Caki2 (cell line): ENCODE data around the gene RBM20. TPM values are rescaled to one million over a fixed set of nuclear protein-coding genes. Genes with fewer than 3 reads are reported as not detected.
A peak's percentile ranks its signal among the peaks of the same experiment; 100 is the strongest.

Experiments
- DNase-seq: peaks from one replicate; pipeline ENCODE4 v3.0.0-alpha.2; 2015; ENCODE audit warnings: low read depth
- in situ Hi-C: cut with HindIII; loops from 2 replicates; pipeline ENCODE4 v1.10.0; 2016; ENCODE audit warnings: low sequenced_read_pairs, low pct_unique_long_range_greater_than_20kb, mixed read lengths
- total RNA-seq: library from RNA; depleted of rRNA; stranded (reverse); fragments of >200 nt; shearing (Covaris generic); gene quantifications from 2 replicates; pipeline ENCODE4 v1.2.3, GENCODE V29; 2014; ENCODE audit warnings: low replicate concordance

RBM20 gene
- total RNA-seq, 1 experiment from 2014 or later, result 7.7 TPM

- in situ Hi-C loops, result no loop called here
- DNase-seq, result no peak
Observed at GRCh38 chr10:110744782-110745181, 100.6 kb downstream of the RBM20 start.

- in situ Hi-C loops, result no loop called here
- no peak for DNase-seq
Observed at GRCh38 chr10:110746254-110746826, 102.2 kb downstream of the RBM20 start.

- no peak for DNase-seq
- in situ Hi-C loops, result no loop called here
Observed at GRCh38 chr10:110746969-110747608, 103.0 kb downstream of the RBM20 start.

- in situ Hi-C loops, result no loop called here
Observed at GRCh38 chr10:110747609-110748464, 103.7 kb downstream of the RBM20 start.

GRCh38 chr10:110748970-110749369 lies 104.8 kb downstream of the RBM20 start:
- in situ Hi-C loops, result no loop called here
- DNase-seq, result no peak

More at GRCh38 chr10:110747609-110748464, 103.7 kb downstream of the RBM20 start:
- no peak for DNase-seq

- no peak for DNase-seq
- in situ Hi-C loops, result no loop called here
Observed at GRCh38 chr10:110750931-110751330, 106.8 kb downstream of the RBM20 start.

GRCh38 chr10:110751850-110752249 lies 107.7 kb downstream of the RBM20 start:
- in situ Hi-C loops, result no loop called here
- DNase-seq, result no peak

DNA sequence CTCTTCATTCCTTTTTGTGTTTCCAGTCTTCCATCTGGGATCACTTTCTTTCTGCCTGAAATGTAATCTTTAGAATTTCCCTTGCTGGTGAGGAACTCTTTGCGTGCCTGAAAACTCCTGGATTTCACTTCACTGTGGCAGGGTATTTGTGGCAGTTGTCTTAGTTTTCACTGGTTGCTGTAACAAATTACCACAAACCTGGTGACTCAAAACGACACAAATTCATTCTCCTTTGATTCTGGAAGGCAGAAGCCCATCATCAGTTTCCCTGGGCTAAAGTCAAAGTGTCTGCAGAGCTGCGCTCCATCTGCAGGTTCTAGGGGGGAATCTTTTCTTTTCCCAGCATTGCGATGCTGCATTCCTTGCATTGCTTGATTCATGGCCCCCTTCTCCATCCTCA lies 109.3 kb downstream of the RBM20 start:
- in situ Hi-C loops, result no loop called here
- no peak for DNase-seq

DNA sequence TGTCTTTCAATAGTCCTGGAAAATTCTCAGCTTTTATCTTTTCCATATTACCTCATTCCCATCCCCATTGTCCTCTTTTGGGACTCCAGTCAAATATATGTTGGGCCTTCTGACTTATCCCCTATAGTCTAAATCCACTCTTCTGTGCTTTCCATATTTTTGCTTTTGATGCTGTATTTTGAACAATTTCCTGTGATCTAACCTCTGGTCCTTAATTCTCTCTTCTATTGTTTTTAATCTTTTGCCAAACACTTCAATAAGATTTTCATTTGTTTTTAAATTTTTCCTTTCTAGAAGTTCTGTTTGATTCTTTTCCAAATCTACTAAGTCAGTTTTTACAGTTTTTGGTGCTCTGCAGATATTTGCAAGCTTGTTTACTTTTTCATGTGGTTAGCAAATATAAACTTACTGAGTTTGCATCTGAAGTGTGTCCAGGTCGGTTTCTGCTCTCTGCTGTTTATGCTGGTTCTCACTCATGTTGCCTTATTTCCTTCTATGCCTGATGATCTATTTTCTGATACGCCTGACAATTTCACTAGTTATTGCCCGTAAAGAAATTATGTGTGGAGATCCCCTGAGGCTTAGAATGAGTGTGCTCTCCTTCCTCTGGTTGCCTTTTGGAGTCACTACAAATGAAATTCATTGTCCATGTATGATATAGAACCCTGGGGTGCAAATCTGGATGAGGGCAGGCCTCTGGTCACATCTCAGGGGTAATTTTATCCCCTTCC lies 110.4 kb downstream of the RBM20 start:
- in situ Hi-C loops, result no loop called here
- DNase-seq, result no peak

DNA sequence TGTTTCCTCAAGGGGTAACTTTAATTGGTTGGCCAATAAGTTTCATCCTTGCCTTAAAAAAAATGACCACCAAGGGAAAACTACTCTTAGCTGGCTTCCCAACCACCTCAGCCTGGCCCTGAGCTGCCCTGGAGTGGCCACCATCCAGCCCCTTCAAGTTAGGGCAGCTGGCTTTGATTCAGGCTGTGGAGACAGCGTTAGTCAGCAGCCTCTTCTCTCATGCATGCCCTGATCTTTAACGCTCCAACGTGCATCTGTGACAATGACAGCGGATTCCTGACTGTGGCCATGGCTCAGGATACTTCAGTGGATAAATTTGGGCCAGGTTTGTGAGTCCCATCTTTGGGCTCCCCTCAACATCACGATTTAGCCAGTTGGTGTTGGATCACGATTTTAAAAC lies 111.6 kb downstream of the RBM20 start:
- in situ Hi-C loops, result no loop called here
- peak; percentile 57 for DNase-seq

- DNase-seq, result no peak
- in situ Hi-C loops, result no loop called here
Observed at GRCh38 chr10:110756876-110757275, 112.7 kb downstream of the RBM20 start.

- DNase-seq, result no peak
Observed at GRCh38 chr10:110757586-110757985, 113.5 kb downstream of the RBM20 start.

DNA sequence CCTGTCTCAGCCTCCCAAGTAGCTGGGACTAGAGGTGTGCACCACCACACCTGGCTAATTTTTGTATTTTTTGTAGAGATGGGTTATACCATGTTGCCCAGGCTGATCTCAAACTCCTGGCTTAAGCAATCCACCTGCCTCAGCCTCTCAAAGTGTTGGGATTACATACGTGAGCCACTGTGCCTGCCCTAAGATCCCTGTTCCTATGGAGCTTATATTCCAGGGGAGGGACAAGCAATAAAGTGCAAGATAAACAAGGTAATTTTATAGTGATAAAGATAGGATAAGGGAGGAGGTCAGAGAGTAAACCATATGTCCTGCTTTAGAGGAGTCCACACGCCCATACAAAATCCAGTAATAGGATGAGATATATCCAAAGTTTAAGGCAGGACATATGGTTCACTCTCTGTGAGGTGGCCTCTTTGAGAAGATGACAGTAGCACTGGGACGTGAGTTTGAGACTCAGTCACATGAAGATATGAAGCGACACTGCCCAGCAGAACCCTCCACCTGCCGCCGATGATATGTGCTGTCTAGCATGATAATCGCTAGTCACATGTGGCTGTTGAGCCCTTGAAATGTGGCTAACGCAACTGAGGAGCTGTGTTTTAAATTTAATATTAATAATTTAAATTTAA lies 114.1 kb downstream of the RBM20 start:
- DNase-seq, result no peak
- in situ Hi-C loops, result no loop called here

More at GRCh38 chr10:110757586-110757985, 113.5 kb downstream of the RBM20 start:
- in situ Hi-C loops, result no loop called here

GRCh38 chr10:110758898-110759297 lies 114.8 kb downstream of the RBM20 start:
- DNase-seq, result no peak
- in situ Hi-C loops, result no loop called here

DNA sequence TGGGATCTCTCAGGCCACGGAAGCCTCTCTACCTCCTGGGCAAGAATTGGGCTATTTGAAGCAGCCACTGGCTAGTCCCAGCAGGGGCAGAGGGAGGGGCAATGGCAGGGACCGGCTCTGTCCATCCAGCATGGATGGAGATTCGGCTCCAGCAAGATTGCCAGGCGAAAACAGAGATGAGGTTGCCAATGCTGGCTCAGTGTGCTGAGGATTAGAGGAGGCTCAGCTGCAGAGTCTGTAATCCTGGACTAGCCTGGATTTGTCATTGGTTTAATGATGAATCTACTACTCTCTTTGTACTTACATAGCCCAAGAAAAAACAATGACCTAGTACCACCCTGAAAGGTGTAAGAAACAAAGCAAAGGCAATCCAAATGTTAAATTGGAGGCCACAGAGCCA lies 115.4 kb downstream of the RBM20 start:
- in situ Hi-C loops, result no loop called here
- no peak for DNase-seq

DNA sequence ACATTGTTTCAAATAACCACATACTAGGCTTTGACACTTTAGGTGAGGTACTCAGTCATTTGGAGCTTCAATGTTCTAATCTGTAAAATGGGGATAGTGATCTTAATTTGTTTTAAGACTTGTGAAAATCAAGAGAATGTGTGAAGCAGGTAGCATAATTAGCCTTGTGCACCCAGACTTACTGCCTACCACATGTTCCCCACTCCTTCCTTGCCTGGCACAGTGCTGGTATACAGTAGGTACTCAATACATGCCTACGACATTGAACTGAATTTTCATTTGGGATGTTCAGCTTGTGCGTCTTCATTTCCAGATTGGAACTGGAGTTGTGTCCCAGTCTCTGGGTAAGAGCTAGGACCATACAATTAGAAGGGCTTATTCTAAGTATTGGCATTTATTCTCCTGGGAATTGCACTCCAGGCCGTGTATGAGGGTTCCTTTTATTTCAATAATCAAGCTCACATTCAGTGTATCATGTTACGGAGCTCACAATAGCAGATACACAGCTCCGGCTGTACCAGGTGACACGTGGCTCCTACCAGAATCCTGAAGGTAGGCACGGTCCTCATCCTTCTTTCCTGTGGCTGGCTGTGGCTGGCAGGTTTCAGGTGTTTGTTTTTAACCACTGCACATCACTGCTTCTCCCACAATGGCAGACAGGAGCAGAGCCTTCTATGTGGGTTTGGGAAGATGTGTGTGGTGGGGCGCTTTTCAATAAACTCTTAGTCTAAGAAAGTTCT lies 118.1 kb downstream of the RBM20 start:
- DNase-seq, result no peak
- in situ Hi-C loops, result no loop called here

- DNase-seq, result no peak
- in situ Hi-C loops, result no loop called here
Observed at GRCh38 chr10:110762849-110763211, 118.7 kb downstream of the RBM20 start.

GRCh38 chr10:110764378-110764777 lies 120.2 kb downstream of the RBM20 start:
- in situ Hi-C loops, result no loop called here
- no peak for DNase-seq
